ENCODE measurements around the gene DTNB.

DTNB gene

GRCh38 chr2:25397777-25398176 lies 275.6 kb downstream of the DTNB start:
- no peak for TF ChIP-seq CTCF (conservative IDR thresholded peaks at IDR 0.05; ENCODE audit: low read depth, low read length)
- no peak overlapping the region for H3K4me3 ChIP-seq (ENCODE audit: low read depth, low read length)
- no peak for DNase-seq (ENCODE audit: low read depth)

- no peak for TF ChIP-seq CTCF (conservative IDR thresholded peaks at IDR 0.05; ENCODE audit: low read depth, low read length)
- DNase-seq (ENCODE audit: low read depth), result no peak
- no peak overlapping the region for H3K4me3 ChIP-seq (ENCODE audit: low read depth, low read length)
Observed at GRCh38 chr2:25389161-25389560, 284.2 kb downstream of the DTNB start.

- no peak for TF ChIP-seq CTCF (conservative IDR thresholded peaks at IDR 0.05; ENCODE audit: low read depth, low read length)
- H3K4me3 ChIP-seq (ENCODE audit: low read depth, low read length), result no peak overlapping the region
- DNase-seq (ENCODE audit: low read depth), result no peak
Observed at GRCh38 chr2:25388491-25388890, 284.9 kb downstream of the DTNB start.

- TF ChIP-seq CTCF (conservative IDR thresholded peaks at IDR 0.05; ENCODE audit: low read depth, low read length), result no peak
- no peak overlapping the region for H3K4me3 ChIP-seq (ENCODE audit: low read depth, low read length)
- no peak for DNase-seq (ENCODE audit: low read depth)
Observed at GRCh38 chr2:25387876-25388449, 285.4 kb downstream of the DTNB start.

- DNase-seq (ENCODE audit: low read depth), result no peak
- TF ChIP-seq CTCF (conservative IDR thresholded peaks at IDR 0.05; ENCODE audit: low read depth, low read length), result no peak
Observed at GRCh38 chr2:25386971-25387875, 286.2 kb downstream of the DTNB start.

GRCh38 chr2:25385910-25386309 lies 287.5 kb downstream of the DTNB start:
- DNase-seq (ENCODE audit: low read depth), result no peak
- no peak overlapping the region for H3K4me3 ChIP-seq (ENCODE audit: low read depth, low read length)
- no peak for TF ChIP-seq CTCF (conservative IDR thresholded peaks at IDR 0.05; ENCODE audit: low read depth, low read length)

More at GRCh38 chr2:25386971-25387875, 286.2 kb downstream of the DTNB start:
- no peak overlapping the region for H3K4me3 ChIP-seq (ENCODE audit: low read depth, low read length)

Measured in choroid plexus epithelial cell (primary cell).